Mesenchymal stem cell (in vitro differentiated cells and primary cell): ENCODE data around the gene S100A4.
"Not testable (repeated sequence)": the region's sequence is repeated elsewhere in the genome, so short reads cannot be mapped to it uniquely, and the experiment has no call there.

Experiments used
- DNase-seq: peaks from one replicate; pipeline ENCODE4 v3.0.0-alpha.2; 2013
- H2AFZ ChIP-seq: one replicate; pipeline ENCODE4 v1.6.1; 2013; ENCODE audit warnings: low read depth, mild to moderate bottlenecking, control low read depth, inconsistent platforms, low read length, moderate library complexity
- H2AK5ac ChIP-seq: 2 replicates; pipeline ENCODE4 v1.6.1; 2013; ENCODE audit warnings: low read length, moderate library complexity, mild to moderate bottlenecking, inconsistent platforms; ENCODE audit not compliant: severe bottlenecking
- H2BK120ac ChIP-seq: one replicate; pipeline ENCODE4 v1.6.1; 2013; ENCODE audit warnings: low read depth, mild to moderate bottlenecking, inconsistent platforms, low read length, moderate library complexity
- H2BK12ac ChIP-seq, 2 experiments: one replicate each; pipeline ENCODE4 v1.6.1; 2013; ENCODE audit warnings: inconsistent platforms in 2 of 2, low read length in 2 of 2, mild to moderate bottlenecking in 2 of 2, moderate library complexity in 2 of 2, control low read depth in 1 of 2
- H2BK15ac ChIP-seq: one replicate; pipeline ENCODE4 v1.6.1; 2013; ENCODE audit warnings: mild to moderate bottlenecking, low read depth, inconsistent platforms; ENCODE audit not compliant: poor library complexity, severe bottlenecking
- H2BK5ac ChIP-seq: 2 replicates; pipeline ENCODE4 v1.6.1; 2013; ENCODE audit warnings: low read depth, mild to moderate bottlenecking, low read length, control low read depth, inconsistent platforms; ENCODE audit not compliant: poor library complexity, severe bottlenecking
- H3K14ac ChIP-seq, 2 experiments: one replicate each; pipeline ENCODE4 v1.6.1; 2013; ENCODE audit warnings: inconsistent platforms in 2 of 2, low read length in 2 of 2, control low read depth in 1 of 2, mild to moderate bottlenecking in 1 of 2, moderate library complexity in 1 of 2
- H3K18ac ChIP-seq, 2 experiments: one replicate each; pipeline ENCODE4 v1.6.1; 2013; ENCODE audit warnings: inconsistent platforms in 2 of 2, low read length in 2 of 2, control low read depth in 1 of 2, low read depth in 1 of 2, mild to moderate bottlenecking in 1 of 2
- H3K23ac ChIP-seq, 2 experiments: one replicate each; pipeline ENCODE4 v1.6.1; 2013; ENCODE audit warnings: inconsistent platforms in 2 of 2, low read length in 2 of 2, mild to moderate bottlenecking in 2 of 2, moderate library complexity in 2 of 2, control low read depth in 1 of 2
- H3K27ac ChIP-seq: 2 replicates; pipeline ENCODE4 v1.5.1; 2013; ENCODE audit warnings: mild to moderate bottlenecking, moderate library complexity, low read length, control low read depth, inconsistent platforms; ENCODE audit not compliant: poor library complexity, severe bottlenecking
- H3K27me3 ChIP-seq, 2 experiments: 2 replicates each; pipeline versions ENCODE4 v1.6.1 to v1.7.0; 2013; ENCODE audit warnings: low read length in 2 of 2, mild to moderate bottlenecking in 2 of 2, moderate library complexity in 2 of 2, control low read depth in 1 of 2, inconsistent platforms in 1 of 2; ENCODE audit not compliant: control insufficient read depth in 1 of 2, insufficient read depth in 1 of 2
- H3K36me3 ChIP-seq, 2 experiments: 2 replicates each; pipeline versions ENCODE4 v1.6.1 to v1.7.0; 2013; ENCODE audit warnings: low read length in 2 of 2, control low read depth in 1 of 2, inconsistent platforms in 1 of 2, low read depth in 1 of 2, mild to moderate bottlenecking in 1 of 2; ENCODE audit not compliant: insufficient read depth in 2 of 2, control insufficient read depth in 1 of 2
- H3K4ac ChIP-seq, 2 experiments: one replicate each; pipeline ENCODE4 v1.6.1; 2013; ENCODE audit warnings: inconsistent platforms in 2 of 2, low read length in 2 of 2, mild to moderate bottlenecking in 2 of 2, moderate library complexity in 2 of 2, control low read depth in 1 of 2, low read depth in 1 of 2
- H3K4me1 ChIP-seq: 2 replicates; pipeline ENCODE4 v1.6.1; 2013; ENCODE audit warnings: low read depth, low read length, control low read depth; ENCODE audit not compliant: control insufficient read depth, insufficient read depth
- H3K4me2 ChIP-seq: 2 replicates; pipeline ENCODE4 v1.6.1; 2013; ENCODE audit warnings: low read length, mild to moderate bottlenecking, inconsistent platforms; ENCODE audit not compliant: poor library complexity, severe bottlenecking
- H3K4me3 ChIP-seq, 2 experiments: 2 replicates each; pipeline versions ENCODE4 v1.5.1 to v1.7.0; 2013; ENCODE audit warnings: low read length in 2 of 2, mild to moderate bottlenecking in 2 of 2, control low read depth in 1 of 2, low read depth in 1 of 2; ENCODE audit not compliant: insufficient read depth in 1 of 2
- H3K79me1 ChIP-seq: replicated peaks from 2 replicates; pipeline ENCODE4 v1.6.1; 2013; ENCODE audit warnings: mild to moderate bottlenecking, control low read depth, low read length, inconsistent platforms; ENCODE audit not compliant: poor library complexity, severe bottlenecking
- H3K9ac ChIP-seq: 2 replicates; pipeline ENCODE4 v1.7.0; 2013; ENCODE audit warnings: mild to moderate bottlenecking, low read length, moderate library complexity
- H3K9me3 ChIP-seq: 2 replicates; pipeline ENCODE4 v1.7.0; 2013; ENCODE audit warnings: mild to moderate bottlenecking, low read length; ENCODE audit not compliant: control insufficient read depth
- H4K8ac ChIP-seq: one replicate; pipeline ENCODE4 v1.6.1; 2013; ENCODE audit warnings: inconsistent platforms, mild to moderate bottlenecking, low read length, moderate library complexity
- H4K91ac ChIP-seq: one replicate; pipeline ENCODE4 v1.6.1; 2013; ENCODE audit warnings: mild to moderate bottlenecking, low read length, inconsistent platforms
- WGBS: methylation state at CpG from one replicate; pipeline ENCODE4 v1.1.7; 2013; ENCODE audit warnings: mixed read lengths; 5-methylcytosine and 5-hydroxymethylcytosine counted together

The S100A4 gene

DNA sequence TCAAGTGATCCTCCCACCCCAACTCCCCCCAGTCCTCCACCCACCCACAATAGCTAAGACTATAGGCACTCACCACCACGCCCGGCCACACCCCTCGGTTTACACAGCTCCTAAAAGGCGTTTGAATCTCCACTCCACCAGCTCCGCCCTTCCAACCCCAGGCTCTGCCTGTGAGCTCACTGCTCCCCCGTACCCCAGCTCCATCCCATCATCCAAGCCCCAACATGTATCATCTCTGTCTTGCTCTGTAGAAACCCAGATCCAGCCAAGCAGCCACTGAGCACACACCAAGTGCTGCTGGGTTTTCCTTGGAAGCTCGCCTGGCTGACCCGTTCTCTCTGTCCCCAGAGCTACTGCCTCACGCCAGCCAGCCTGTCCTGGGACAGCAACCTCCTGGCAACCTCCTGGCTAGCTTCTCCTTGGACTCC lies 32.0 kb upstream of the S100A4 start:
- Histone ChIP-seq H4K8ac (peak overlapping the region; percentile 67), H2BK12ac (peak overlapping the region; percentile 63 to 96), H3K9me3 (no peaks in the 10 kb centered on the region), H3K18ac (peak overlapping the region; percentile 57 to 76), H3K4me2 (no peak overlapping the region), H3K79me1 (no peaks in the 10 kb centered on the region), H3K23ac (no peak overlapping the region), H3K9ac (no peak overlapping the region), H2BK120ac (no peak overlapping the region), H3K4me3 (no peak overlapping the region), H3K27ac (no peak overlapping the region), H3K27me3 (no peaks in the 10 kb centered on the region), H3K4ac (peak overlapping the region; percentile 64 to 67), H2BK5ac (no peak overlapping the region), H2BK15ac (peak overlapping the region; percentile 54), H3K14ac (peak overlapping the region in 1 of 2 experiments; percentile 55), H4K91ac (peak overlapping the region; percentile 84), H3K36me3 (peaks cover 0 to 3% of the 10 kb centered on the region in 2 experiments), H2AK5ac (peak overlapping the region; percentile 99), H2AFZ (no peak overlapping the region), H3K4me1 (peaks cover 8% of the 10 kb centered on the region)
- DNase-seq, result no peak
- WGBS, result 73% methylated on average over 9 of the region's 9 CpGs

DNA sequence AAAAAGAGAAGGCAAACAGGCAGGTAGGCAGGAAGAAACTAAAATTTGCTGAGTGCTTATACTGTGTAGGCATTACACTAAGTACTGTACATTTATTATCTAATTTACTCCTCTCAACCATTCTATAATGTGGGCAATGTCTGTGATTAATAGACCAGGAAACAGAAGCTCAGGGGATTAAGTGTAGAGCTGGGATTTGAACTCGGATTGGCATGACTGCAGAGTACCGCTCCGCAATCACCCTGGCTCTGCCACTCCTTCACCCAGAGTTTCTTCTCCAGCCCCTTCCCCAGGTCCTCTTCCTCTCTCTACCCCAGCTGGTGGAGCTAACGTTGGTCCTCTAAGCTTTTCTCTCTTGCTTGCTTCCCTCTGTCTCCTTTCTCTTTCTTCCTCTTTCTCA lies 31.5 kb upstream of the S100A4 start:
- H3K14ac ChIP-seq, result no peak overlapping the region
- no peak overlapping the region for H3K4ac ChIP-seq
- no peak for DNase-seq
- no peaks in the 10 kb centered on the region for H3K9me3 ChIP-seq
- no peak overlapping the region for H3K4me3 ChIP-seq
- peak overlapping the region; percentile 17 for H2AK5ac ChIP-seq
- H3K27me3 ChIP-seq, result no peaks in the 10 kb centered on the region
- 100% methylated on average over 3 of the region's 4 CpGs for WGBS
- H4K8ac ChIP-seq, result no peak overlapping the region
- no peak overlapping the region for H2BK12ac ChIP-seq
- H2BK120ac ChIP-seq, result no peak overlapping the region
- H2BK15ac ChIP-seq, result no peak overlapping the region
- H3K4me1 ChIP-seq, result peaks cover 8% of the 10 kb centered on the region
- no peak overlapping the region for H3K18ac ChIP-seq
- no peak overlapping the region for H3K4me2 ChIP-seq
- no peak overlapping the region for H2BK5ac ChIP-seq
- H3K79me1 ChIP-seq, result no peaks in the 10 kb centered on the region
- no peak overlapping the region for H3K23ac ChIP-seq
- peaks cover 0 to 3% of the 10 kb centered on the region in 2 experiments for H3K36me3 ChIP-seq
- no peak overlapping the region for H3K9ac ChIP-seq
- H3K27ac ChIP-seq, result no peak overlapping the region
- no peak overlapping the region for H4K91ac ChIP-seq
- H2AFZ ChIP-seq, result no peak overlapping the region

DNA sequence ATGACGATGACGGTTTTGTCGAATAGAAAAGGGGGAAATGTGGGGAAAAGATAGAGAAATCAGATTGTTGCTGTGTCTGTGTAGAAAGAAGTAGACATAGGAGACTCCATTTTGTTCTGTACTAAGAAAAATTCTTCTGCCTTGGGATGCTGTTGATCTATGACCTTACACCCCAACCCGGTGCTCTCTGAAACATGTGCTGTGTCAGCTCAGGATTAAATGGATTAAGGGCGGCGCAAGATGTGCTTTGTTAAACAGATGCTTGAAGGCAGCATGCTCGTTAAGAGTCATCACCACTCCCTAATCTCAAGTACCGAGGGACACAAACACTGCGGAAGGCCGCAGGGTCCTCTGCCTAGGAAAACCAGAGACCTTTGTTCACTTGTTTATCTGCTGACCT lies 29.9 kb upstream of the S100A4 start:
- not testable (repeated sequence) for H2AFZ ChIP-seq, H2BK5ac ChIP-seq, H2AK5ac ChIP-seq, H3K23ac ChIP-seq, H3K27me3 ChIP-seq, H3K18ac ChIP-seq, H4K8ac ChIP-seq, H3K9me3 ChIP-seq, DNase-seq, H2BK120ac ChIP-seq, H3K4me2 ChIP-seq, H3K36me3 ChIP-seq, H3K79me1 ChIP-seq, H3K4ac ChIP-seq, H4K91ac ChIP-seq, H3K27ac ChIP-seq, H2BK15ac ChIP-seq, H3K4me3 ChIP-seq, H3K9ac ChIP-seq, H3K4me1 ChIP-seq, H2BK12ac ChIP-seq, H3K14ac ChIP-seq
- 75% methylated on average over 6 of the region's 10 CpGs for WGBS

DNA sequence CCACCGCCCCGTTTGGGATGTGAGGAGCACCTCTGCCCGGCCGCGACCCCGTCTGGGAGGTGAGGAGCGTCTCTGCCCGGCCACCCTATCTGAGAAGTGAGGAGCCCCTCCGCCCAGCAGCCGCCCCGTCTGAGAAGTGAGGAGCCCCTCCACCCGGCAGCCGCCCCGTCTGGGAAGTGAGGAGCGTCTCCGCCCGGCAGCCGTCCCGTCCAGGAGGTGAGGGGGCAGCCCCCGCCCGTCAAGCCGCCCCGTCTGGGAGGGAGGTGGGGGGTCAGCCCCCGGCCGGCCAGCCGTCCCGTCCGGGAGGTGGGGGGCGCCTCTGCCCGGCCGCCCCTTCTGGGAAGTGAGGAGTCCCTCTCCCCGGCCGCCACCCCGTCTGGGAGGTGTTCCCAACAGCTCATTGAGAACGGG lies 29.5 kb upstream of the S100A4 start:
- not testable (repeated sequence) for H3K23ac ChIP-seq, H2BK5ac ChIP-seq, DNase-seq, H3K79me1 ChIP-seq, H3K27ac ChIP-seq, H2AFZ ChIP-seq, H4K91ac ChIP-seq, H3K14ac ChIP-seq, H3K4ac ChIP-seq, H3K4me1 ChIP-seq, H3K18ac ChIP-seq, H3K4me3 ChIP-seq, H2BK15ac ChIP-seq, H3K36me3 ChIP-seq, H3K4me2 ChIP-seq, H3K27me3 ChIP-seq, H3K9ac ChIP-seq, H2BK12ac ChIP-seq, H4K8ac ChIP-seq, H2BK120ac ChIP-seq, H3K9me3 ChIP-seq, H2AK5ac ChIP-seq
- 97% methylated on average over 29 of the region's 35 CpGs for WGBS
